CD4-positive, alpha-beta T cell treated with Interleukin-17A for 1 hour (primary cell): ENCODE results near the gene PARP2.
"Not testable (repeated sequence)": the region's sequence is repeated elsewhere in the genome, so short reads cannot be mapped to it uniquely, and the experiment has no call there.

Experiments
- DNase-seq: peaks from one replicate; pipeline ENCODE4 v3.0.0-alpha.2; 2020

PARP2 gene, protein sequence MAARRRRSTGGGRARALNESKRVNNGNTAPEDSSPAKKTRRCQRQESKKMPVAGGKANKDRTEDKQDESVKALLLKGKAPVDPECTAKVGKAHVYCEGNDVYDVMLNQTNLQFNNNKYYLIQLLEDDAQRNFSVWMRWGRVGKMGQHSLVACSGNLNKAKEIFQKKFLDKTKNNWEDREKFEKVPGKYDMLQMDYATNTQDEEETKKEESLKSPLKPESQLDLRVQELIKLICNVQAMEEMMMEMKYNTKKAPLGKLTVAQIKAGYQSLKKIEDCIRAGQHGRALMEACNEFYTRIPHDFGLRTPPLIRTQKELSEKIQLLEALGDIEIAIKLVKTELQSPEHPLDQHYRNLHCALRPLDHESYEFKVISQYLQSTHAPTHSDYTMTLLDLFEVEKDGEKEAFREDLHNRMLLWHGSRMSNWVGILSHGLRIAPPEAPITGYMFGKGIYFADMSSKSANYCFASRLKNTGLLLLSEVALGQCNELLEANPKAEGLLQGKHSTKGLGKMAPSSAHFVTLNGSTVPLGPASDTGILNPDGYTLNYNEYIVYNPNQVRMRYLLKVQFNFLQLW

DNA sequence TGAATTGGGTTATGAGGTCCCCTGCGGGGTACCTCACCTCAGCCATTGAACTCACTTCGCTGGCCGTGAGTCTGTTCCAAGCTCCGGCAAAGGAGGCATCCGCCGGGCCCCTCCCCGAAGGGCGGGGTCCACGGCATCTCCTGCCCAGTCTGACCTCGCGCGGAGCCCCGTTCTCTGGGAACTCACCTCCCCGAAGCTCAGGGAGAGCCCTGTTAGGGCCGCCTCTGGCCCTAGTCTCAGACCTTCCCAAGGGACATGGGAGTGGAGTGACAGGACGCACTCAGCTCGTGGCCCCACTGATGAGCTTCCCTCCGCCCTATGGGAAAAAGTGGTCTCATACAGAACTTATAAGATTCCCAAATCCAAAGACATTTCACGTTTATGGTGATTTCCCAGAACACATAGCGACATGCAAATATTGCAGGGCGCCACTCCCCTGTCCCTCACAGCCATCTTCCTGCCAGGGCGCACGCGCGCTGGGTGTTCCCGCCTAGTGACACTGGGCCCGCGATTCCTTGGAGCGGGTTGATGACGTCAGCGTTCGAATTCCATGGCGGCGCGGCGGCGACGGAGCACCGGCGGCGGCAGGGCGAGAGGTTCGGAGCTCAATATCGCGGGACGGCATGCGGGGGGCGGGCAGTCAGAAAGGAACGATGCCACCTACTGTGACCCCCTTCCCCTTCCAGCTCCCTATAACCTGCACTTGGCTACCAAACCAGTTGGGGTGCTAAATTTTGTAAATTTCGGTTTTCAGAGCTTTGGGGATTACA is at the start of gene PARP2:
Gene PARP2 (plus strand): TSS at position 544 of the 770 bp plus-strand sequence. CDS start 7 bp downstream, at position 551.
- DNase-seq, result peak; percentile 97

DNA sequence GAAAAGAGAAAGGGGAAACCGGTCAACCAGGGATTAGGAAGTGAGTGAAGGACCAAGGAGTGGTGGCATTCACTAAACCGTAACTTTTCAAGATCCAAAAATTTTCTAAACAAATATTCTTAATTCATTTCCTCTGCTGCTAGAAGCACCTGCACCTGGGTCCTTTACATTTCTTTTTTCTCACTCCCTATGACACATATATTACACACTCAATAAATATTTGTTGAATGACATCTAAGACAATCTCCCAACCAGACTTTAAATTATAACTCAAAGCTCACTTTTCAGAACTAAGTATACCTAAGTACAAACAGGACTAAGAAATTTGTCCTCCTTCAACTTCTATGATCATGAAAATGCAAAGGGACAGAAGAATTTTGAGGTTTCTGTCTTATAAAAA is 48.8 kb upstream of the PARP2 start:
- DNase-seq, result no peak

DNA sequence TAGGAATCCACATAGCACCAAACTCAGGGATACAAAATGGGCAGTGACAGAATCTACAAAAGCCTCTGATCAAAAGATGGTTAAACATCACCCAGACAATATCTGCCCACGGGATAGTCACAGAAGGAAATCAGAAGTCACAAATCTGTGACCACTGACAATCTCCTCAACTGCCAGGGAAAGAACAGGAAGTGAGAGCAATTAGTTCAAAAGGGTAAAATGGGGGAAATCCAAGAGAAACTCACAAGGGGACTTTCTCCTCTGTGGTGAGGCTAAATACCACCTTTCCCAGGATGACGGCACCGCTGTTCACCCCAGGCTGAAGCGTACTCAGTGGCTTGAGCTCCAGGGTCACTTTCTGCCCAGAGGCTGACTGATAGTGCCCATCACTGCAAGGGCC is 48.4 kb upstream of the PARP2 start:
- peak; percentile 6 for DNase-seq

DNA sequence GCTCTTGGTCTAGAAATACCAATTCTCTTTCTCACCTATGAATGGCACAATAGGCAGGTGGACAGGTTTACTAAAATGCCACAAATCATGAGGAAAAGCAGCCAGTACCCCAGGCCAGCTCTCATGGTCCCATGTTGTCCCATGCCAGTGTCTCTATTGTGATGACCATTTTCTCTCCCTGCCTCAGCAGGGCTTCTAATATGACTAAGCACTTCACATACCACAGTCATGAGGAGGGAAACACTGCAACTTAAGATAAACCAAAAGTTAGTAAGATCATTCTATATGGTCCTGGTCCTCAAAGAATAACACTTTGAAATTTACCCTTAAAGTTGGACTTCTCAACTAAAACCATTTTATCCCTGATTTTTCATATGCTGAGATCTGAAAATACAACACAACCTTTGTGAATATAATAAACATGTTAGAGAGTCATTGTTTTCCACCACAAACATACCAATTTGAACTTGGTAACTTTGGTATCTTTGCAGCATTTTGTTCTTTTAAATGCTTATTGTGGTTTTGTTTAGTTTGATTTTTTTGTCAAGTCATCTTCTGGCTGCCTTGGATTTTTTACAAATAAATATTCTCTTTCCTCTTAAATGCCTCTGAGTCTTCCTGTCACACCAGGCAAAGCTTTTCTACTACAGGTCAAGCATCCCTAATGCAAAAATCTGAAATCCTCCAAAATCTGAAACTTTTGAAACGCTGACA is 41.2 kb upstream of the PARP2 start:
- no peak for DNase-seq

GRCh38 chr14:20305265-20306078 is 38.0 kb upstream of the PARP2 start, which contains the start of gene TTC5:
Gene TTC5, minus strand, starts transcription at chr14:20305951. Its CDS starts 14 bp downstream, at chr14:20305937.
- peak; percentile 93 for DNase-seq

- no peak for DNase-seq
Measured at GRCh38 chr14:20306079-20306423, 37.4 kb upstream of the PARP2 start.

- no peak for DNase-seq
Measured at GRCh38 chr14:20314026-20314425, 29.4 kb upstream of the PARP2 start.

GRCh38 chr14:20317720-20318119 is 25.7 kb upstream of the PARP2 start:
- no peak for DNase-seq

DNA sequence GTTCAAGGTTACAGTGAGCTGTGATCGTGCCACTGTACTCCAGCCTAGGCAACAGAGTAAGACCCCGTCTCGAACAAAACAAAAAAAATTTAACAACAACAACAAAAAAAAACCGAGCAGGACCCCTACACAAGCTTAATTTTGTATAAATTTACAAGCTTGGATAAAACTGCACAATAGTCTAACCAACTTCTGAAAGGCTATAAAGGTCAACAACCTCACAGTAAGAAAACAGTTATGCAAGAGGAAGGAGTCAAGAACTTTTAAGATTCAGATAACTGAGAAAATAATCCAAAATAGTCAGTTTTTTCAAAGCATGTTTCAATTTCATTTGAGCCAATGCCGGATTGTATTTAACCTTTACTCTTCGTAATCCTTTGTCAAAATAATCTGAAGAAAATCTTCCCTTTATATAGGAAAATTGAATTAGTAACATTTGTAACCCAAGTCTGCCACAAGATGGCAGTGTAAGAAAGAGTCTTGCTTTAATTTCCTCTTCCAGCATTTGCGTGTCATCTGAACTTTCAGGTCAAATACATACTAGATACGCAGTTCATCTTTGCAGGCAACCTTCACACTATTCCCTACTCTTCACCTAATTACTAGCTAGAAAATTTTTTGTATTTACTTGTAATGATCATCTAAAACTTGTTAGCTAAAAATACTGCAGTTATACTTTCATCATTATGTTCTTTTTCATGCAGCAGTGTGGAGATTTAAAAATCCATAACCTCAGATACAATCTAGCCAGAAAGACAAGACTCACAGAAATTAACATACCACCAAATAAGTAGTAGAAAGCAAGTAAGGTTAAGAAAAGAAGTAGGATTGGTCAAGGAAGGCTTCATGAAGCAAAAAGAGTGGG is 16.2 kb upstream of the PARP2 start:
- peak; percentile 81 for DNase-seq

- DNase-seq, result no peak
Measured at GRCh38 chr14:20328705-20329104, 14.7 kb upstream of the PARP2 start.

GRCh38 chr14:20329355-20329754 is 14.1 kb upstream of the PARP2 start:
- DNase-seq, result no peak

DNA sequence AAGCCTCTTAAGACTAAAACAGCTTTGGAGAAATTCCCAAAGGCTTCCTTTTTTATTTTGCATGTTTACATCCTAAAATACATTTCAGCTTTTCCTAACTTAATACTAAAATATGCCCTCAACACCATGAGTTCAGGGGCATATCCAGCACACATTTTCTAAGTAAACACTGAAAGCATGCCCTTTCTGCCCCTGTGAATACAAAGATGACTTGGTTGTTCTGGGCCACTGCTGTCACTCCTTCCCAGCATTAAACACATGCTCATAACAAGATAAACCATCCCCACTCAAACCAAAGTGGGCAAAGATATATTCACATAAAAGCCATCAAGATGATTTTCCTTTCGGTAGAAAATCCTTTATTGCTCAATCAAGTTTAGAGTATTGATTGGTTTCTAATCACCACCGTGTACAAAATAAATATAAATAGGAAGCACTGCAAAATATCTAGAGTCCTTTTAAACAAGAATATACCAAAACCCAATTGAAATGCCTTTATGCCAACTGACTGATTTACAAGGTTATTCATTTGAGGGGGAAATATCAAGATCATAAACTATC is 12.3 kb upstream of the PARP2 start:
- no peak for DNase-seq

DNA sequence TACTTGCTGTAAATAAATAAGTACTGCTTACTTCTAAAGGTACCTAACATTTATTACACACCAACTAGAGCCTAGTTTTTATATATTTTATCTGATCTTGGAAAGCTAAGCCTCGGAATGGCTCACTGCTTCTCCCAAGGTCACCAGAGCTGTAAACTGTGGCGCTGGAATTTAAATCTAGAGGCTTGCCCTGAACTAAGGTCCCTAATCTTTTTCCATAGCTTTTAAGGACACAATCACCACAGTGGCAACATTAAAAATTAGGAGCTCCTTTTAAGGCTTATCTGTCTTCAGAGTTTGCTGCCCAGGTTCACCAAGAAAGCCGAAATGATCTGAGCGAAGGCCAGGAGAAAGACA is 11.0 kb upstream of the PARP2 start:
- DNase-seq, result no peak

DNA sequence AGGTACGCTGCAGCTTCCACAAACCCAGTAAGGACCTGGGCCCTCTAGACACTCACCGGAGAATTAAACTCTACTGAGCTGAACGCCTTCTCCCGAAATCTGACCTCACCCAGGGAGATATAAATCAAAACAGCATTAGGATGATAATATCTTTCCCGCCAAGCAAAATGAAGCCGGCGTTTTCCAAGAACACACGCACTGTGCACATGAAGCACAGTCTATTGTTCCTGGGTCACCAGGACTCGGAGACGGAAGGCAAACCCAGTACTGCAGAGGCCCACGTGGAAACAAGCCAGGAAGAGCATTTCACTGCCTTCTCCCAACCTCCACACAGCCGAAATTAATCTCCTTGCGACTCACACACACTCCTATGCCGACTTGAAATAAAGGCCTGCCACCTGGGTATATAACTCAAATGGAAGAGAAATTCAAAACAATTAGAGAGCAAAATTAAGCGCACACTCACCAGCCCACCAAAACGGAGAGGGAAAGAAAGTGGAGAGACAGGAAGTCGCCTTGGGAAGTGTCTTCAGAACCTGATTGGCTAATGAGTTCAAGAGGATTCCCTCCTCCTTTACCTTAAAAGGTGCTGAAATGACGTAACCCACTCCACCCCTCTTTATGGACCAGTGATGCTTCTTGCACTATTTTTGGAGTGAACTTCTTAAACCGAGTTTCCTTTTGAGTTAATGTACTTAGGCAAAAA is 10.5 kb upstream of the PARP2 start, which contains the start of gene CCNB1IP1:
Gene CCNB1IP1 (minus strand): TSS at position 492 of the 706 bp plus-strand sequence. CDS start 16,756 bp downstream, outside the sequence.
- DNase-seq, result peak; percentile 86

DNA sequence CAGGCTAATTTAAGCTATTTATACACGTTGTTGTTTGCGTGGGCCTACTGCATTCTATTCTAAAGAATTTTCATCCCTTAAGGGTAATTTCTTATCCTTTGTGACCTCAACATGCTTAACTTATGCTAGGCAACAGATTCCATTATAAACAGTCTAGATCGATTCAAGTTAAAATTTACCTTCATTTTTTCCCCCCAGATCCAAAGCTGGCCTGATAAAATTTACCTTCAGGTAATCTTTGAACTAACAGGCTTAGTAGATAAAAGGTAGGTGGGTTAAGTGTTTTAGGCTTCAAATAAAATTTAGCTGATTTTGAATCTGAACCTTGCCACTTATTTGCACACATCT is 10.0 kb upstream of the PARP2 start:
- DNase-seq, result no peak

- DNase-seq, result no peak
Measured at GRCh38 chr14:20334017-20334416, 9.4 kb upstream of the PARP2 start.

- DNase-seq, result not testable (repeated sequence)
Measured at GRCh38 chr14:20341032-20341431, 2.4 kb upstream of the PARP2 start.

DNA sequence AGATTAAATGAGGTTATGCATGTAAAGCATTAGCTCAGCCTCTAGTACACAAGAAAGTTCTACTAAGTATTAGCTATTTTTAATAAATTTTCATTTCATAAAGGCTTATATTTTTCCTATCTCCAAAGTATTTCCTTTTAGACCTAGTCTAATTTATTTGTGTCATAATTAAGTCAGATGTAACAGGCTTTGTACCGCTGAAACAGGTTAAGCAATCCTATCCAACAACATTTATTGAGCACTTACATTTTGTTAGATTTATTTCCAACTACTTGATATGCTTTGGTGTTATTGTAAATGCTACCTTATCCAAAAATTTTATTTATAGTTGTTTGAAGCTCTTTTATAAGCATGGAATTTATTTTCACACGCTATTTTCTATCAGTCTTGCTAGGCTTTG is 1.8 kb upstream of the PARP2 start:
- DNase-seq, result no peak

GRCh38 chr14:20343862-20344220 is 406 bp downstream of the PARP2 start:
- no peak for DNase-seq

GRCh38 chr14:20345366-20345765 is 1.9 kb downstream of the PARP2 start:
- no peak for DNase-seq
